Keratinocyte (primary cell): Measurements from ENCODE around the gene REPS1. TPM values are rescaled to one million over a fixed set of nuclear protein-coding genes. Genes with fewer than 3 reads are reported as not detected.

Source experiments
- DNase-seq: peaks from one replicate; pipeline ENCODE4 v3.0.0-alpha.2; 2011; ENCODE audit warnings: low read depth, missing footprints, low spot score
- FAIRE-seq: peaks from 2 replicates; lab custom pipeline; 2011; peaks lifted over from hg19 to GRCh38; lab: Jason Lieb, UNC
- H2AFZ ChIP-seq: 2 replicates; pipeline ENCODE4 v1.6.0; 2012; ENCODE audit warnings: low read length, control low read depth, inconsistent platforms; ENCODE audit not compliant: control insufficient read depth
- H3K27ac ChIP-seq: 2 replicates; pipeline ENCODE4 v1.5.1; 2011; ENCODE audit warnings: low read length; ENCODE audit not compliant: control insufficient read depth, insufficient read depth
- H3K27me3 ChIP-seq: 3 replicates; pipeline ENCODE4 v1.6.0; 2011; ENCODE audit warnings: low read length; ENCODE audit not compliant: control insufficient read depth, insufficient read depth; ENCODE audit errors: extremely low read depth
- H3K36me3 ChIP-seq, 2 experiments: 2 replicates in 1 of 2; 3 replicates in 1 of 2; pipeline ENCODE4 v1.5.1; 2011; ENCODE audit warnings: low read length in 2 of 2, mild to moderate bottlenecking in 1 of 2; ENCODE audit not compliant: control insufficient read depth in 2 of 2, insufficient read depth in 2 of 2; ENCODE audit errors: extremely low read depth in 1 of 2
- H3K4me1 ChIP-seq: 3 replicates; pipeline ENCODE4 v1.5.1; 2011; ENCODE audit warnings: low read length; ENCODE audit not compliant: control insufficient read depth, insufficient read depth; ENCODE audit errors: extremely low read depth
- H3K4me2 ChIP-seq: 3 replicates; pipeline ENCODE4 v1.6.0; 2011; ENCODE audit warnings: low read depth, low read length; ENCODE audit not compliant: control insufficient read depth, insufficient read depth; ENCODE audit errors: extremely low read depth
- H3K4me3 ChIP-seq, 3 experiments: fragments of 200-600 bp in 1 of 3; sonication (generic) in 1 of 3; 2 replicates in 2 of 3; 3 replicates in 1 of 3; pipeline ENCODE4 v1.5.1; 2011 to 2016; ENCODE audit warnings: low read length in 3 of 3, mild to moderate bottlenecking in 3 of 3, control low read depth in 2 of 3, inconsistent platforms in 1 of 3, low read depth in 1 of 3, mixed read lengths in 1 of 3, mixed run types in 1 of 3, moderate library complexity in 1 of 3; ENCODE audit not compliant: control insufficient read depth in 2 of 3, insufficient read depth in 2 of 3; ENCODE audit errors: extremely low read depth in 1 of 3
- H3K79me2 ChIP-seq: 2 replicates; pipeline ENCODE4 v1.6.0; 2012; ENCODE audit warnings: low read length; ENCODE audit not compliant: control insufficient read depth, insufficient read depth
- H3K9ac ChIP-seq: 3 replicates; pipeline ENCODE4 v1.6.0; 2011; ENCODE audit warnings: low read length; ENCODE audit not compliant: control insufficient read depth, insufficient read depth; ENCODE audit errors: extremely low read depth
- H3K9me1 ChIP-seq: 3 replicates; pipeline ENCODE4 v1.6.0; 2011; ENCODE audit warnings: low read length; ENCODE audit not compliant: control insufficient read depth, insufficient read depth; ENCODE audit errors: extremely low read depth
- H3K9me3 ChIP-seq: 2 replicates; pipeline ENCODE4 v1.5.1; 2012; ENCODE audit warnings: low read depth, low read length; ENCODE audit not compliant: control insufficient read depth
- H4K20me1 ChIP-seq: 3 replicates; pipeline ENCODE4 v1.6.0; 2011; ENCODE audit warnings: low read length; ENCODE audit not compliant: control insufficient read depth, insufficient read depth; ENCODE audit errors: extremely low read depth
- CTCF ChIP-seq, 3 experiments: IDR thresholded peaks in 1 of 3; conservative IDR thresholded peaks in 1 of 3; optimal IDR thresholded peaks in 1 of 3; 2 replicates in 2 of 3; 3 replicates in 1 of 3; pipeline versions ENCODE3 to v1.5.1; 2011; ENCODE audit warnings: low read length in 3 of 3, mild to moderate bottlenecking in 3 of 3, moderate library complexity in 2 of 3, control low read depth in 1 of 3, inconsistent platforms in 1 of 3; ENCODE audit not compliant: insufficient read depth in 2 of 3; ENCODE audit errors: extremely low read depth in 1 of 3
- EZH2 ChIP-seq: IDR thresholded peaks from one replicate; pipeline ENCODE4 v1.6.1; 2012; ENCODE audit warnings: inconsistent platforms, mild to moderate bottlenecking, low read length, moderate library complexity
- dilution Hi-C: fragments of 300-500 bp; cut with MboI; formaldehyde crosslinking; loops from one replicate; pipeline ENCODE4 v1.7.0; 2020; ENCODE audit warnings: low sequenced_read_pairs; ENCODE audit not compliant: extremely low pct_ligation_motif_present
- polyA plus RNA-seq, 5 experiments: library from polyadenylated mRNA; depleted of rRNA in 3 of 5; stranded (reverse) in 3 of 5; stranded (forward) in 1 of 5; unstranded in 1 of 5; fragments of >200 nt; gene quantifications; 1 replicate in 1 of 5; 2 replicates in 3 of 5; 3 replicates in 1 of 5; pipeline versions ENCODE4 v1.2.1 to v1.2.3, GENCODE V29; 2011 to 2012; ENCODE audit warnings: missing spikeins in 2 of 5, low read depth in 1 of 5, low replicate concordance in 1 of 5

Gene REPS1
- polyA plus RNA-seq, 1 donor (not counting 4 experiments of a cell fraction or from before 2014, with no cell fraction given) = 61.3 TPM

- Histone ChIP-seq H3K9me1 (no peaks in the 10 kb centered on the region), H2AFZ (no peak overlapping the region), H3K27ac (no peak overlapping the region), H4K20me1 (no peaks in the 10 kb centered on the region), H3K4me2 (no peak overlapping the region), H3K4me1 (no peaks in the 10 kb centered on the region), H3K9ac (no peak overlapping the region), H3K36me3 (peaks cover 0 to 5% of the 10 kb centered on the region in 2 experiments), H3K9me3 (no peaks in the 10 kb centered on the region), H3K27me3 (no peaks in the 10 kb centered on the region), H3K79me2 (no peaks in the 10 kb centered on the region), H3K4me3 (no peak overlapping the region)
- FAIRE-seq (no peak), DNase-seq (no peak)
- TF ChIP-seq CTCF (optimal IDR thresholded peaks at IDR 0.05 in 1 of 3, IDR thresholded peaks at IDR 0.05 in 1 of 3, conservative IDR thresholded peaks at IDR 0.05 in 1 of 3; ENCODE audit: extremely low read depth in 1 of 3, insufficient read depth in 2 of 3, low read length in 3 of 3) (no peak), EZH2 (no peak)
- dilution Hi-C loops = no loop called here
Measured at GRCh38 chr6:138926579-138926978, 61.5 kb downstream of the REPS1 start.

- TF ChIP-seq EZH2 = no peak
- no peak for TF ChIP-seq CTCF (optimal IDR thresholded peaks at IDR 0.05 in 1 of 3, IDR thresholded peaks at IDR 0.05 in 1 of 3, conservative IDR thresholded peaks at IDR 0.05 in 1 of 3; ENCODE audit: extremely low read depth in 1 of 3, insufficient read depth in 2 of 3, low read length in 3 of 3)
- dilution Hi-C loops = no loop called here
Measured at GRCh38 chr6:138925806-138926205, 62.2 kb downstream of the REPS1 start.

More at GRCh38 chr6:138925806-138926205, 62.2 kb downstream of the REPS1 start:
- no peaks in the 10 kb centered on the region for H3K9me3 ChIP-seq
- DNase-seq (no peak), FAIRE-seq (no peak)
- H3K9ac ChIP-seq = no peak overlapping the region
- no peak overlapping the region for H3K4me2 ChIP-seq
- H3K9me1 ChIP-seq = no peaks in the 10 kb centered on the region
- peaks cover 0 to 9% of the 10 kb centered on the region in 2 experiments for H3K36me3 ChIP-seq
- H2AFZ ChIP-seq = no peak overlapping the region
- no peaks in the 10 kb centered on the region for H3K4me1 ChIP-seq
- H3K79me2 ChIP-seq = no peaks in the 10 kb centered on the region
- H4K20me1 ChIP-seq = no peaks in the 10 kb centered on the region
- no peak overlapping the region for H3K27ac ChIP-seq
- H3K4me3 ChIP-seq = no peak overlapping the region
- no peaks in the 10 kb centered on the region for H3K27me3 ChIP-seq
